Mucosa of descending colon (tissue), 3 donors: ENCODE data around the gene CATSPERE. TPM values are rescaled to one million over a fixed set of nuclear protein-coding genes. Genes with fewer than 3 reads are reported as not detected.

ENCODE experiments used
- ATAC-seq: fragments of 200-7000 bp; cut with Tn5 transposase; one replicate; pipeline ENCODE4 v1.9.1; 2020; ENCODE audit warnings: mild to moderate bottlenecking, moderate library complexity
- DNase-seq, 3 donors: peaks; one replicate each; pipeline ENCODE4 v3.0.0-alpha.2; 2020
- H3K36me3 ChIP-seq: fragments of 200-600 bp; one replicate; pipeline ENCODE4 v1.8.0; 2021; ENCODE audit warnings: low read depth, mild to moderate bottlenecking
- H3K4me1 ChIP-seq: fragments of 200-600 bp; one replicate; pipeline ENCODE4 v1.8.0; 2021; ENCODE audit warnings: low read depth, mild to moderate bottlenecking
- H3K4me3 ChIP-seq: fragments of 200-600 bp; one replicate; pipeline ENCODE4 v1.8.0; 2021; ENCODE audit warnings: mild to moderate bottlenecking
- H3K9me3 ChIP-seq: fragments of 200-600 bp; one replicate; pipeline ENCODE4 v1.8.0; 2021; ENCODE audit warnings: mild to moderate bottlenecking
- intact Hi-C, 2 donors: fragments of 100-400 bp; cut with DNase I in 1 of 2; cut with micrococcal nuclease in 1 of 2; formaldehyde crosslinking; loops; one replicate each; pipeline versions ENCODE4 v1.11.0 to v1.11.1; 2022; cut with DNase I, micrococcal nuclease
- total RNA-seq, 3 donors: library from RNA; stranded (reverse); fragmentation: NEBNext Ultra II Directional in 2 of 3; extraction: Animal tissue kit (Norgen Biotek cat#: 25700) in 2 of 3; gene quantifications; one replicate each; pipeline versions ENCODE4 v1.2.1 to v1.2.4, GENCODE V29; 2021 to 2023
- TF ChIP-seq, protein P1 (sequence below): fragments of 200-600 bp; IDR thresholded peaks from one replicate; pipeline ENCODE4 v1.8.0; 2022; ENCODE audit warnings: antibody characterized with exemption, mild to moderate bottlenecking
- donor health status: DM: no; HTN: no; CAD: no; lungs with moderate emphysema.
- donor health status: DM: no; HTN: no; CAD: no.
- donor health status: DM: no; HTN: yes; CAD: no.

The CATSPERE gene
- total RNA-seq, 3 donors from 2014 or later, result 0.73 to 1.3 (median 0.93) TPM

DNA sequence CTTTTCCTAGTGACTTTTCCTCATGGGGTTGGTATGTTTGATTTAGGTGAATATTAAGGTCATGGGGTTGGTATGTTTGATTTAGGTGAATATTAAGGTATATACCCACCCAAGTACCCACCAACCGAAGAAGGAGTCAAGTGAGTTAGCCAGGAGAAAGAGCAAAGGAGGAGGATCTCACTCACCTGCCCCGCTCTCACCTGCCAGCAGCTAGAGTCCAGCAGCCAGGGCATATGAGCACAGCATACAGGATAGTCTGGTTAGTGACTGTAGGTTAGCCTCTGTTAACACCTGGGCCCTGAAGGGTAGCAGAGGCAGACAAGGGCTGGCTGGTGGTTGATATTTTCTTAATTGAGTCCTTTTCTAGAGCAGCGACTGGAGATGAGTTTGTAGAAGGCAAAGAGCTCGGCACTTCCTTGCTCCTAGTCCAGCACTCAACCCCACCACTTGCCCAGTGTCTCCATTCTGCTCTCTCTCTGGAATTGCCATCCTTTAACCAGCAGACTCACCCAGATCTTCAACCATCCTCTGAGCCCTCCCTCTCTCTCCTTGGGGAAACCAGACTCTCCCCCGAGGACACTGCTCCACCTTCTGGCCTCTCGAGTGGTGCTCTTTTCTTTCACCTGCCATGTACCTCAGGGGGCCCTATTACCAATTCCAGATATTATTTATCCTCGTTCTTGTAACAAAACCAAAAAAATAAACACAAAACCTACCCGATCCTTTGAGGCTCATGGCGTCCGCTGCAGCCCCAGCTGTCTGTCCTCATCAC is 175.6 kb downstream of the CATSPERE start:
- intact Hi-C loops, result no loop called here
- TF ChIP-seq, protein P1, sequence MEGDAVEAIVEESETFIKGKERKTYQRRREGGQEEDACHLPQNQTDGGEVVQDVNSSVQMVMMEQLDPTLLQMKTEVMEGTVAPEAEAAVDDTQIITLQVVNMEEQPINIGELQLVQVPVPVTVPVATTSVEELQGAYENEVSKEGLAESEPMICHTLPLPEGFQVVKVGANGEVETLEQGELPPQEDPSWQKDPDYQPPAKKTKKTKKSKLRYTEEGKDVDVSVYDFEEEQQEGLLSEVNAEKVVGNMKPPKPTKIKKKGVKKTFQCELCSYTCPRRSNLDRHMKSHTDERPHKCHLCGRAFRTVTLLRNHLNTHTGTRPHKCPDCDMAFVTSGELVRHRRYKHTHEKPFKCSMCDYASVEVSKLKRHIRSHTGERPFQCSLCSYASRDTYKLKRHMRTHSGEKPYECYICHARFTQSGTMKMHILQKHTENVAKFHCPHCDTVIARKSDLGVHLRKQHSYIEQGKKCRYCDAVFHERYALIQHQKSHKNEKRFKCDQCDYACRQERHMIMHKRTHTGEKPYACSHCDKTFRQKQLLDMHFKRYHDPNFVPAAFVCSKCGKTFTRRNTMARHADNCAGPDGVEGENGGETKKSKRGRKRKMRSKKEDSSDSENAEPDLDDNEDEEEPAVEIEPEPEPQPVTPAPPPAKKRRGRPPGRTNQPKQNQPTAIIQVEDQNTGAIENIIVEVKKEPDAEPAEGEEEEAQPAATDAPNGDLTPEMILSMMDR, result no peak
- DNase-seq (no peak), ATAC-seq (no peak)
- H3K4me3 ChIP-seq, result no peak overlapping the region
- no peaks in the 10 kb centered on the region for H3K36me3 ChIP-seq
- H3K9me3 ChIP-seq, result no peaks in the 10 kb centered on the region
- H3K4me1 ChIP-seq, result no peaks in the 10 kb centered on the region

DNA sequence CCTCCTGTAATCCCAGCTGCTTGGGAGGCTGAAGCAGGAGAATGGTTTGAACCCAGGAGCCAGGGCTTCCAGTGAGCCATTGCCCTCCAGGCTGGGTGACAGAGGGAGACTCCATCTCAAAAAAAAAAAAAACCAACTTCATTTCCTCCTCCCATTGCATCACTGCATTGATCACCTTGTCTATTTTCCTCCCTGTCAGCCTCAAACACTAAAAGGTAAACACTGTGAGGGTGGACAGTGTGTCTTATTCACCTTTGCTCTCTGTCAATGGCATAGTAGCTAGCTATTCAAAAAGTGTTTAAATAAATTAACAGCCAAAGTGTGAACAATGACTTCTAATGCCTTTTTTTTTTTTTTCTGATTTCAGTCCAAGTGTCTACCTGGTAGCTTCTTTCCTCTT is 178.5 kb downstream of the CATSPERE start:
- intact Hi-C loops, result no loop called here
- no peak for DNase-seq
- Histone ChIP-seq H3K4me3 (no peak overlapping the region), H3K36me3 (no peaks in the 10 kb centered on the region), H3K4me1 (no peaks in the 10 kb centered on the region), H3K9me3 (no peaks in the 10 kb centered on the region)
- TF ChIP-seq, protein P1, result no peak
- ATAC-seq, result no peak

DNA sequence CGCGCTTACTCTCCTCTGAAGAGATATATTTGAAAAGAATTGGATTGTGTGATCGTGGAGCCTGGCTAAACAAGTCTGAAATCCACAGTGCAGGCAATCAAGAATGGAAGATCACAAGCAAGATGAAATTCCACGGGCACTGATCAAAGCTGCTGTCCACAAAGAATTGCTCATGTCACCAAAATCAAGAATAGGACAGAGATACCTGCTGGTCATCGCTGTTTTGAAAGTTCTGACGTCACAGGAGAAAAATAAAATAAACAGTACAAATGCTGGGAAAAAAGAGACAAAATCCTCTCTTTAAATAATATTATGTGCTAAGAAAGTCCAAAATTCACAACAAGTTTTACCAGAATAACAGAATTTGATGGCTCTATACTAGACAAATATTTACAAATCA is 179.8 kb downstream of the CATSPERE start:
- no peak overlapping the region for H3K4me3 ChIP-seq
- no peak for DNase-seq
- H3K4me1 ChIP-seq, result no peaks in the 10 kb centered on the region
- H3K36me3 ChIP-seq, result no peaks in the 10 kb centered on the region
- intact Hi-C loops, result no loop called here
- H3K9me3 ChIP-seq, result no peaks in the 10 kb centered on the region
- no peak for ATAC-seq
- TF ChIP-seq, protein P1, result no peak

DNA sequence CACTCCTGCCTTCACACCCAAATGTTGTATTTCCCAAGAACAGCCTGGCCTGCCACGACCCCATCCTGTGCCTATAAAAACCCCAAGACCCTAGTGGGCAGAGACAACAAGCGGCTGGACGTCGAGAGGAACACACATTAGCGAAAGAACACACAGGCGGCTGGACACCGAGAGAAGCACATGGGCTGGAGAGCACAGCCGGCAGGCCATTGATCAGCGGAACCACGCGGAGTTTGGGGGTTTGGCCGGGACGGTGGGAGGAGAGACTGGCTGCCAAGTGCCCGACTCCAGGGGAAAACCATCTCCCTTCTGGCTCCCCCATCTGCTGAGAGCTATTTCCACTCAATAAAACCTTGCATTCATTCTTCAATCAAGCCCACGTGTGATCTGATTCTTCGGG is 181.5 kb downstream of the CATSPERE start:
- intact Hi-C loops, result no loop called here
- no peak for ATAC-seq

DNA sequence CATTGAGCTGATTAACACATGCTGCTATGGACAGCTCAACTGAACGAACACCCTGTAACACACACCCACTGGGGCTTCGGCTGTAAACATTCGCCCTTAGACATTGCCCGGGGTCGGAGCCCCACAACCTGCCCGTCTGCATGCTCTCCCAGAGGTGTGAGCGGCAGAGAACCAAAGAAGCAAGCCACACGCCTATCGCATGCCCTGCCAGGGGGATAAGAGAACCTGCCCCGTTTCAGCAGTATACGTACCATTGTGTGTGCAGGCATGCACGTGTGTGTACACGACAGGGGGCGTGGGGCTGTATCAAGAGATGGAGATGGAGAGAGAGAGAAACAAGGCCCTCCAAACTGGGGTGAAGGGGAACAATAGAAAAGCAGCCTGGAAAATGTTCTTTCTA is 181.9 kb downstream of the CATSPERE start:
- H3K4me1 ChIP-seq, result no peaks in the 10 kb centered on the region
- intact Hi-C loops, result no loop called here
- DNase-seq, result no peak
- no peaks in the 10 kb centered on the region for H3K36me3 ChIP-seq
- no peaks in the 10 kb centered on the region for H3K9me3 ChIP-seq
- no peak for ATAC-seq
- H3K4me3 ChIP-seq, result no peak overlapping the region
- TF ChIP-seq, protein P1, result no peak

More for the DNA sequence above, 181.5 kb downstream of the CATSPERE start:
- DNase-seq, result no peak
- TF ChIP-seq, protein P1, result no peak
- H3K4me1 ChIP-seq, result no peaks in the 10 kb centered on the region
- no peaks in the 10 kb centered on the region for H3K9me3 ChIP-seq
- no peak overlapping the region for H3K4me3 ChIP-seq
- H3K36me3 ChIP-seq, result no peaks in the 10 kb centered on the region

DNA sequence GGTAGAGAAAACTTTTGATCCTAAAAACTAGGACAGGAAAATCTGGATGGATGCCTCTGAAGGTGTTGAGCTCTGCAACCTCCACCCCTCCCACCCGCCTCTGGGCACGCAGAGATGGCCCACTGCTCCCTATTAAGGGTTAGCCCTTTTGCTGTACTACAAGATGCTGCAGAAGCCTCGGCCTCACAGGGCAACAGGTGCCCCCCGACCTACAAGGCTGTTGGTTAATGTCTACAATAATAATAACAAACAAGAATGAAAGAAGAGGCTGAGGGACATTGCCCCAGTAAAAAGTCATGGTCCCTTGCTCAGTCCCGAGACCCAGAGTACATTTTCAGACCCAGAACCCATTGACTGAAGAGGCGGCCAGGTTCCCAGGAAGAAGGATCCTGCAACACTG is 184.3 kb downstream of the CATSPERE start:
- intact Hi-C loops, result no loop called here
- DNase-seq, result no peak
- ATAC-seq, result no peak
- no peaks in the 10 kb centered on the region for H3K4me1 ChIP-seq
- H3K4me3 ChIP-seq, result no peak overlapping the region
- no peaks in the 10 kb centered on the region for H3K9me3 ChIP-seq
- no peaks in the 10 kb centered on the region for H3K36me3 ChIP-seq
- TF ChIP-seq, protein P1, result no peak
